Activated CD8-positive, alpha-beta memory T cell treated with anti-CD3 and anti-CD28 coated beads, Interleukin-2, amount 50 U/mL, for 4 hours (primary cell): ENCODE results near the gene PPT1.
A peak's percentile ranks its signal among the peaks of the same experiment; 100 is the strongest.

Experiments
- DNase-seq: peaks from one replicate; pipeline ENCODE4 v3.0.0-alpha.2; 2020

Gene PPT1

DNA sequence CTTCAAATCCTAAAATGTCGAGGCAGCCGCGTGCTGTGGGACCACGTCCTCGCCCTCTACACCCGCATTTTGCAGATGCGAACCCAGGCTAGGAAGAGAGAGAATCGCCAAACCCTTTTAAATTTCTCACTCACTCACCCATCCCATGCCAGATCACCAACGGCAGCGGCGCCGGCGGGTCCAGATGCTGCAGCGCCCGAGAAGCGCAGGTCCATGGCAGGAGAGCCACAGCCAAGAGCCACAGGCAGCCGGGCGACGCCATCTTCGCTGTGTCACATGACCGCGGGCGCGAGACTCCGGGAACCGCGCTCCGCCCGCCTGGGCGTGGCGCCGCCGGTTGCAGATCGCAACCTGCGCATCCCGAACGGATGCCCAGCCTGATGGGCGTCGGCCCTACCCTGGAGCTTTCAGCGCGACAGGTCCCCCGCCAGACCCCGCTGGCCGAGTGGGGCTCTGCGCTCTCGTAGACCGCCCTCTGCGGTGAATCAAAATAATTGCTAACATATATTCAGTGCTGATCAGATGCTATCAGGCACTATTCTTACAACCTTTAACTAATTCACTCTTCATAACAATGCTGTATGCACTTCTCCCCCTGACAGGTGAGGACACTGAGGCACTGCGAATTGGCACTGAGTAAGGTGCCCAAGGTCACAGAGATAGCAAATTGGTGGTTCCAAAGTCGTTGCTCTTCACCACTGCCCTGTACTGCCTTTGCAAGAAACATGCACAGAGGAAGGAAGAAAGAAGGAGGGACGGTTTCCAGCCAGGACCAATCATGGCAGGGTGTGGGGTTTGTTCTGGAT lies at the start of gene PPT1:
PPT1 (minus strand) TSS at position 276 of the 806 bp plus-strand sequence; CDS start at position 262, 14 bp downstream.
- DNase-seq: peak; percentile 76

DNA sequence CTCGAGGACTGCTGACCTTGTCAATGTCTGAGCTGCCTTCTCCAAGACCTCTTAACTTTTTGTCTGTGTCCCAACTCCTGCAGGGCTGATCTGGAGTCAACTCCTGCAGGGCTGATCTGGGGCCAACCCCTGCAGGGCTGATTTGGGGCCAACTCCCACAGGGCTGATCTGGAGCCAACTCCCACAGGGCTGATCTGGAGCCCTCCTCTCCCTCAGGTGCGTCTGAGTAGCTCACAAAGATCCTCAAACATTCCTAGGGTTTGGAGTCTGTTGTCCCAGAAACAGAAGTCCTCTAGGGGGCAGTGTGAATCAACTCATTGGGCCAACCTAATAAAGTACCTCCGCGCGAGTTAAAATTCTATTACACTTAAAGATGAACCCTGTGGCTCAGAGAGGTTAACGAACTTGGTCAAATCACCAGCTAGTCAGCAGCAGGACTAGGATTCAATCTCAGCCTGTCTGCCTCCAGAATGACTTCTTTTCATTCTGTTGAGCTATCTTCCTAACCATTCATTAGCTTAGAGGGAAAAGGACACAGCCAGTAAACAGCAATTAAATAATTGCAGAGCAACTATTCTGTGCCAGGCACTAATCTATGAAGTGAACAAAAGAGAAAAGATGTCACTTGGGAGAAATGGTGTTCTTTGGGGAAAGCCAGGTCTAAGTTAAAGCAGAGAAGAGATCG lies 47.0 kb upstream of the PPT1 start:
- DNase-seq: peak; percentile 45

GRCh38 chr1:40141878-40142535 lies 45.0 kb upstream of the PPT1 start:
- DNase-seq: no peak

DNA sequence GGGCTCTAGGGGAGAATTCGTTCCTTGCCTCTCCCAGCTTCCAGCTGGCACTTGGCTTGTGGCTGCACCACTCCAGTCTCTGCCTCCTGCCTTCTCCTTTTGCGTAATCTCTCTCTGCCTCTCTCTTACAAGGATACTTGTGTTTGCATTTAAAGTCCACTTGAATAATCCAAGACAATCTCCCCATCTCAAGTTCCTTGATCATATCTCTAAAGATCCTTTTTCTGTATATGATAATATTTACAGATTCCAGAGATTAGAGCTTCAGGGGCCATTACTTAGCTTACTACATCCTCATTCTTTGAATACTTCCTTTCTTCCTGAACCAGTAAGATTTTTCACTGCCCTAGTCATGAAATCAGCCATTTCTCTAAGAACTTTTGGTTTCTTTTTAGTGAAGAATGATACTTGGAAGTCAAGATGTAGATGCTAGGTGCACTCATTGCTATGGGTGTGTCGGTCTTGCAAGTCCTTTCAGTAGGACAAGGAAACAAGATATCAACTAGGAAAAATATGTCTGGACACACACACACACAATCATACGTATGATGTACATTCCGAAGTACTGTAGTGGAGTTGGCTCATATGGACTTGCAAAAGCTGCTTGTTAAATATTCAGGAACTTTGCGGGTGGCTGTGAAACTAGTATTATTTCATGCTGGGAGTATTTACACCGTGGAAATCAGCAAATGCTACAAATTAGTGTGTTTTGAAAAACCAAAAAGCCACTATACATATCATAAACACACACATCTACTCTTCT lies 43.3 kb upstream of the PPT1 start:
- DNase-seq: no peak

DNA sequence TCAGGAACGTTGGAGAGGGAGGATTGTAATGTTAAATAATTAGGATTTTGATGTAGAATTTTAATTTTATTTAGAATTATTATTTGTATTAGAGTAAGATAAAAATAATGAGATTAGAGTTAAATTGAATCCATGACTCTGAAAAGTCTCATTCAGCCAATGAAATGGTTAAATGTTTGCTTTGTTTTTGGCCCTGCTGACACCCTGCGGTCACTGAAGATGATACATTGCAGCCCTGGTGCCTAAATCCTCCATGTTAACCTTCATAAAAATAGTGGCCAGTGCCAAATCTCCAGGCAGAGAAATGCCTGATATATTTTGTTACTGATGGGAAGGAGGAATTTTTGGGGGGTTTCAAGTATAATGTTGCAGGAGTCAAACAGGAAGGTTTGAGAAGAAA lies 36.8 kb upstream of the PPT1 start:
- no peak for DNase-seq

DNA sequence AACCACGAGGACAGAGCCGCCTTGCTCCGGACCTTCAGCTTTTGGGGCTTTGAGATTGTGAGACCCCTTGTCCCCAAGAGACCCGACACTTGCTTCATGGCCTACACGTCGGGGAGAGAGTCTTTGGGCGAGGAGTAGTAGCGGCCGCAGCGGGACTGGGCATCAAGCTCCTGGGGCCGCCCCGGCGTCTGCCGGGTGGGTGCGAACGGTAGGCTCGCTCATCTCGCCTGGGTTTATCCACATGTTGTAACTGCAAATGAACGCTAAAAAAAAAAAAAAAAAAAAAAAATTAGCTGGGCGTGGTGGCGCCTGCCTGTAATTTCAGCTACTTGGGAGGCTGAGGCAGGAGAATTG lies 36.2 kb upstream of the PPT1 start:
- no peak for DNase-seq

DNA sequence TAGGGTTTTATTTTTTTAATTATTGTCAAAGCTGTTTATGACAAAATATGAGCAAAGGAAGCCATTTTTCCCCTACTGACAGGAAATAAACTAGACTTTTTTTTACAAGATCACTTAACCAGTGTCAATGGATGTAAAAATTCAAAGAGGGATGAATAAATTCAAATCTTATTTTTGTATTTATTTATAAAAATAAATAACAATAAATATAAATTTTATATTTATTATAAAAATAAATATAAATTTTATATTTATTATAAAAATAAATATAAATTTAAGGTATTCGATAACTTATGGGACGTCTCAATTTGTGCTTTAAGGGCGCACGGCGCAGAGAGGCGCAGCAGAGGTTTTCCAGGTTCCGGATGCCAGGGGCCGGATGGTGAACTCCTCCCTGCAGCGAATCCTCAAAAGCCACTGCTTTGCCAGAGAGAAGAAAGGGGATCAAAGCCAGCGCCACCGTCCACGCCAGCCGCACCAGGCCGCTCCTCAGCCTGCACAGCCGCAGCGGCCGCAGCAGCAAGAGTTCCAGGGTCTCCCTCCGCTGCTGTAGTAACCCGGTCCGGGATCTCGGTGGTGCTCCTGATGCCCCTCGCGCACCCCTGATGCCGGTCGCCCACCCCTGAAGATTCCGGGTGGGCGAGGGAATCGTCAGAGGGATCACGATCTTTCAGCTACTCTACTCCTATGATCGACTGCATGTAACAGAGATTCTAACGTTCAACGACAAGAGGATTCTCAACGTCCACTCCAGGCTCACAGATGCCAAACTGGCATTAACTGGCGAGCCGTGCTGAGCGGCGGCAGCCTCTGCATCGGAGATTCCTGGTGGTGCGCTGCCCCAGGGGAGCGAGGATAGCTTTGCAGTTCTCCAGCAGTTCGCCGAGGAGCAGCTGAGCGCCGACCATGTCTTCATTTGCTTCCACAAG lies 35.6 kb upstream of the PPT1 start:
- no peak for DNase-seq

GRCh38 chr1:40130892-40131291 lies 33.8 kb upstream of the PPT1 start:
- no peak for DNase-seq

DNA sequence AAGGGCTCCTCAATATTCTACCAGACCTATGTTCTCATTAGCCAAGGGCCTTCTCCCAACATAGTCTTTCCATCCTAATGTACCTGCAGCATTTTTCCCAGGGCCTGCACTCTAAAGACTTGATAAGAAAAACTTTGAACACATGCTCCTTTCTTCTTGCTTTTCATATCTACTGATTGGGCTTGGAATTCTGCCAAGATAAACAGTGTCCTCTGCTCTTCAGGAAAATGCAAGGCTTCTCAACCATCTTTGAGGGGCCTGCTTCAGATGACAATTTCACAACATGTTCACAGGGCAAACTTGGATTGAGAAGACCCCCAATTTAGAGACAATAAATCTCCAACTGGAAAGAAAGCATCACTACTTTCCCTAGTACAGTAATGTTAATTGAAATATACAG lies 25.8 kb upstream of the PPT1 start:
- DNase-seq: no peak

- no peak for DNase-seq
Observed at GRCh38 chr1:40120128-40120527, 23.1 kb upstream of the PPT1 start.

- DNase-seq: no peak
Observed at GRCh38 chr1:40114400-40114799, 17.3 kb upstream of the PPT1 start.

DNA sequence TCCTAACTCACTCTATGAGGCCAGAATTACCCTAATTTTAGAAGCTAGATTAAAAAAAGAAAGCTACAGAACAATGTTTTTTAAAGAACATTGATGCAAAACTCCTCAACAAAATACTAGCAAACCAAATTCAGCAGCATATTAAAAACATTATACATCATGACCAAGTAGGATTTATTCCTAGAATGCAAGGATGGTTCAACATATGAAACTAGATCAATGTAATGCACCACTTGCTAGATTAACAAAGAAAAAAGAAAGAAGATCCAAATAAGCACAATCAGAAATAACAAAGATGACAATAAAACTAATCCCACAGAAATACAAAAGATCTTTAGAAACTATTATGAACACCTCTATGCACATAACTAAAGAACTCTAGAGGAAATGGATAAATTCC lies 13.3 kb upstream of the PPT1 start:
- no peak for DNase-seq

GRCh38 chr1:40107290-40107959 lies 10.4 kb upstream of the PPT1 start:
- no peak for DNase-seq

DNA sequence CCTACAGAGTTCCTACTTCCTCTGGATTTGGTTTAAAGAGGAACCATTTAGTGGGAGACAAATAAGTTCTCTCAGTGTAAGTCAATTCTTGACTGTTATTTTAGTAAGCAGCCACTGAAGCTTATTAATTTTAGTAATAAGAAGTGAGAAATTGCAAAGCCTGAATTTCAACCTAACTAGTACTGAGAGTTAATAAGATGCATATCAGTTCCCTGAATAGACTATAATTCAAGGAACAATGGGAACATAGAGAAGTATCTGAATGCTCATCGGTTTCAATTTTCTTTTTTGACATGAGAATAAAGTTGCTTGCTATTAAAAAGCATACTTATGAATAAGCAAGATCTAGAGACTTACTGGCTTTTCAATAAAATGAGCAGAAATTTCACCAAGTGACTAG lies 8.0 kb upstream of the PPT1 start:
- no peak for DNase-seq

DNA sequence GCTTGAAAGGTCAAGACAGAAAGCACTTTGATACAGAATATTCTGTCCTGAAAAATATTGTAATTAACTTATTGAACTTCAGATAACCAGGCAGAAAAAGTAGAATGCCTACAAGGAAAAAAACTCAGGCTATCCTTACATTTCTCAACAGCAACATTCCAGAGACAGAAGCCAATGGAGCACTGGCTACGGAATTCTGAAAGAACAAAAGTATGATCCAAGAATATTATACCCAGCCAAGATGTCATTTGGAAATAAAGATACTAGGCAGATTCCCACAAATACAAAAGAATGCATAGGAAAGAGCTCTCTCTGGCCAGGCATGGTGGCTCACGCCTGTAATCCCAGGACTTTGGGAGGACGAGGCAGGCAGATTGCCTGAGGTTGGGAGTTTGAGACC lies 5.8 kb upstream of the PPT1 start:
- no peak for DNase-seq

GRCh38 chr1:40102038-40102437 lies 5.0 kb upstream of the PPT1 start:
- DNase-seq: no peak

GRCh38 chr1:40096646-40096976 lies 441 bp downstream of the PPT1 start:
- no peak for DNase-seq

DNA sequence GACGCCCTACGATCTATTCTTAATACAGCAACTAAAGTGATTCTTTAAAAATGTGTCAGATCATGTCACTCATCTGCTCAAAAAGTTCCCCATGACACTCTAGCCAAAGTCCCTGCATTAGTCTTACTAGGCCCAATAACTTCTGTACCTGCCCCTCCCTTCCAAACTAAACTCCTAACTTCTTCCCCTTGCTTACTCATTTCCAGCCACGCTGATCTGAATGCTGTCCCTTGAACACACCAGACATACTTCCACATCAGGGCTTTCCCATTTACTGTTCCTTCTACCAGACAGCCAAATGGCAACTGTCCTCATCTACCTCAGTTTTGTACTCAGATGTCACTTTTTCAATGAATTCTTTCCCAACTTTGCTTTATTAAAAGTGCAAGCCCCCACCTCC lies 1.2 kb downstream of the PPT1 start:
- no peak for DNase-seq

DNA sequence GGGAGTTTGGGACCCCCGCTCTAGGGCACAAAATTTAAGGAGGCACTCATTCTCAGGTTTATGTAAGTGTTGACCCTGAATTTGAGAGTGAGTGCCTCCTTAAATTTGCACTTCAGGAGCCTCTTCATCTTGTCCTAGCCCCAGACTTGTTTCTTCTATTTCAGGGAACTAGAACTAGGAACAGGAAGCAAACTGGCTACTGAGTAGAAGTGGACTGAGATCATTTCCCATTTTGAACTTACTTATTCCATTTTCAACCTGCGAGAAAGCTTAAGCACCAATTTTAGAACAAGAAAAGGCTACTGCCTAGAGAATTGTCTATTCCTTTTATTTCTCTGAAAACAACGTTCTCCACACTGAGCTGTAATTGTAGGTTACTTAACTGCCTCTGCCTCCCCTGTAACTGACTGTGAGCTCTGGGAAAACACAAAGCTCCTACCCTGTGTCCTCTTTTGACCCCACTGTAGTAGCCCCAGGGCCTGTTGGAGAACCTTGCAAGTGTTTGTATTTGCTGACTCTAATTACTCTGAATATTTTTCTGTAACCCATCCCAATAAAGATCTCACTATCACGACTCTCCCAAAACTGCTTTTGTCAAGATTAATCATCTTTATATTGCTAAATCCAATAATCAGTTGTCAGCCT lies 2.5 kb downstream of the PPT1 start:
- no peak for DNase-seq

GRCh38 chr1:40092706-40093639 lies 4.1 kb downstream of the PPT1 start:
- DNase-seq: no peak
